HG03565 (cell line): ENCODE results near the gene EXOC8.
"Not testable (repeated sequence)": the region's sequence is repeated elsewhere in the genome, so short reads cannot be mapped to it uniquely, and the experiment has no call there.

Experiments
- ATAC-seq: cut with Tn5 transposase; IDR thresholded peaks from one replicate; pipeline ENCODE4 v1.9.1; 2021; ENCODE audit warnings: mild to moderate bottlenecking, moderate library complexity; ENCODE audit not compliant: unreplicated experiment

Gene EXOC8

GRCh38 chr1:231354330-231355020, 16.8 kb upstream of the EXOC8 start:
- ATAC-seq = no peak

DNA sequence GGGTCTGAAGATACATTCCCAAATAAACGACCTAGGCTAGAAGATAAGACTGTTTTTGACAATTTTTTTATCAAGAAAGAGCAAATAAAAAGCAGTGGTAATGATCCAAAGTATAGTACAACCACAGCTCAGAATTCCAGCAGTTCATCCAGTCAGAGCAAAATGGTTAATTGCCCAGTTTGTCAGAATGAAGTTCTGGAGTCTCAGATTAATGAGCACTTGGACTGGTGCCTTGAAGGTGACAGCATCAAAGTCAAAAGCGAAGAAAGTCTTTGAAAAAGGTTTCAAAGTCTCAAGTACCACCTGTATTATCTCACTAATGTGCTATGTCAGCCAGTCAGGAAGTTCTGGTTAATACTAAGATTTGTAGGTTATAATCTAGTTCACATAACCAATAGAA, 15.4 kb upstream of the EXOC8 start:
- no peak for ATAC-seq

- ATAC-seq = no peak
Measured at GRCh38 chr1:231351816-231352215, 14.2 kb upstream of the EXOC8 start.

- not testable (repeated sequence) for ATAC-seq
Measured at GRCh38 chr1:231348856-231349255, 11.2 kb upstream of the EXOC8 start.

DNA sequence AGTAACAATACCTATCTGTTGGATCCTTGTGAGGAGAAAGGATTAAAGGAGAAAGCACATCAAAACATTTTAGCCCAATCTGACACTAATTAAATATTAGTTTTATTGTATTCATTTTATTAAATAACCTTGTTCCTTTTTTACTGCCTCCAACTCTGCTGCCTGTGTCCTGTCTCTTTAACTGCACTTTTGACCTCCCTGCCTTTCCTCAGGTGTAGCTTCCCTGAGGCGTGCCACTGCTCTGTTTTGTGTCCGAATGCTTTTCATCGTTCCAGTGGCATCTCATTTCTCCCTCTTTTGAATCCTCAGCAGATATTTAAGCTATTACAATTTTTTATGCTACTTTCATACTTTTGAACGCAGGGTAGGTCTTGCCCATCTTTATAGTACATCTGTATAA, 10.8 kb upstream of the EXOC8 start:
- ATAC-seq = no peak

DNA sequence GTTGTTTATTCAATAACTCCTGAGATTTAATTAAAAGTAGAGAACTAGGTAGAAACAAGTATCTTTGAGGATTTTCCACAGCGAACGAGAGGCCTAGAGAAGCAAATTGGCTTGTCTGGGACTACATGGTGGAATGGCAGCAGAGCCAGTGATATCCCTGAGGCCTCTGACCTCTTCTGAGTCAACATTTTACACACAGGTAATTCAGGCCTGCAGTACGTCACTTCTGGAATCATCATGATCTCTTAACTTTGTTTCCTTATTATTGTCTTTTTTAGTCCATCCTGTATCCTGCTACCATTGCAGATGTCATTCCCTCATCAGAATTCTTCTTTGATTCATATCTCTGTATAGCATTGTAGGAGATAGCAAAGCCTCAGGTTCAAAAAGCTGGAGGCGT, 10.3 kb upstream of the EXOC8 start:
- no peak for ATAC-seq

DNA sequence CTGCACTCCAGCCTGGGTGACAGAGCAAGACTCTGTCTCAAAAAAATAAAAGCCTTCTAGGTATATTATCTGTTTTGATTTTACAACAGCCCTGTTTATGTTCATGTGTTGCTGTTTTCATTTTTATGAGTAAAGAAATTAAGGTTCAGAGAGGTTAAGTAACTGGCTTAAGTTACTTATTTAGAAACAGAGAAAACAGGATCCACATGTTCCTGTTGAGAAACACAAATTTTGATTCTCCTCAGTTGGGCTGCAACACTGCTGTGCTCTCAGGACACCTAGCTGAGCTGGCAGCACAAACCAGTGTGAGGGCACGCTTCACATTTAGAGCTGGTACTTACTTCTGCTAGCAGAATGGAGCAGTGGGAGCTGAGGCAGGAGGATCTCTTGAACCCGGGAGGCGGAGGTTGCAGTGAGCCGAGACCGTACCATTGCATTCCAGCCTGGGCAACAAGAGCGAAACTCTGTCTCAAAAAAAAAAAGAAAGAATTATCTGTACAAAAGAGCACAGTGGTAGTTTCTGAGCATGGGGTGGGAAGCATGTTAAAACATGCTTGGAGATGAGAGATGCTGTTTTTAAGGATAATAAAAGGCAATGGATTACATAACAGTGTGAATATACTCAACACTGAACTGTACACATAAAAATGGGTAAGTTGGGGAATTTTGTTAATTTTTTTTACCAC, 2.8 kb upstream of the EXOC8 start:
- no peak for ATAC-seq

DNA sequence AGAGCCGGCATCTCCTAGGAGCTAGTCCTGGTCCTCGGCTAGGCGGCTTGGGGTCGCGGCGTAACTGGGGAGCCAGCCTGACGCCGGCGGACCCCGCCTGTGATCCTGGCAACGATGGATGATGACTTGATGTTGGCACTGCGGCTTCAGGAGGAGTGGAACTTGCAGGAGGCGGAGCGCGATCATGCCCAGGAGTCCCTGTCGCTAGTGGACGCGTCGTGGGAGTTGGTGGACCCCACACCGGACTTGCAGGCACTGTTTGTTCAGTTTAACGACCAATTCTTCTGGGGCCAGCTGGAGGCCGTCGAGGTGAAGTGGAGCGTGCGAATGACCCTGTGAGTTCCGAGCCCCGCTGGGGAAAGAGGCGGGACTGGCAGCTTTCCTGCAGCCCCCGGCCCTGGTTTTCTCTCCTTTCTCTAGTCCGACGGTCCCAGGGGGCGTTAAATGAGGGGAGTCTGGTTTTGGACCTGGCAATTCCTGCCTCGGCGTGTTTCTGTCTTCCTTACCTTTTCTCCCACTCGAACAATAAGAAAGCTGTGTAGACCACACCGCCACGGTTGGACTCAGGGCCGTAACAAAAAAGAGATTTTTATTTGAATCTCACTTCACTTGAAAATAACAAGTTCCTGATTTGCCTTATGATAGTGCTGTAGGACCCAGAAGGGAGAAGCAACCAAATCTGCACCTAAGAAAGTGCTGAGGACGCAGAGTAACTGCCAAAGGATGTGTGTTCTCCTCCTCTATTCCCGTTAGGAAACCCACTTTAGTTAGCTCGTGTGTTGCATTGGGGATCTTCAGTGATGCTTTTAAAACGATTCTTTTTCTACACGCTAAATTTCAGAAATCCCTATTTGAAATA, 847 bp upstream of the EXOC8 start, which contains the start of gene SPRTN:
Gene SPRTN (plus strand): TSS at position 24 of the 859 bp plus-strand sequence. CDS start 91 bp downstream, at position 115.
- ATAC-seq = no peak

- no peak for ATAC-seq
Measured at GRCh38 chr1:231337043-231337471, 595 bp downstream of the EXOC8 start.

GRCh38 chr1:231335663-231336602, 1.7 kb downstream of the EXOC8 start:
- no peak for ATAC-seq

DNA sequence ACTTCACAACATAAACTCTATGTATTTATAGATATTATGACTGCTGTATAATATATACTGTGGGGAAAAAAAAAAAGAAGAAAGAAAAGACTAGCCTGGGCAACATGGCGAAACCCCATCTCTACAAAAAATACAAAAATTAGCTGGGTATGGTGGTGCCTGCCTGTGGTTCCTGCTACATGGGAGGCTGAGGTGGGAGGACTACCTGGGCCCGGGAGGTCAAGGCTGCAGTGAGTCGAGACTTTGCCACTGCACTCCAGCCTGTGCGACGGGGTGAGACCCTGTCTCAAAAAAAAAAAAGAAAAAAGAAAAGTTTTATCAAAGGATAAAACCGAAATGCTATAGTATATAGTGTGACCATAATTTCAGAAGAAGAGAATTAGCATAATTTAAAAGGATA, 2.7 kb downstream of the EXOC8 start:
- no peak for ATAC-seq

DNA sequence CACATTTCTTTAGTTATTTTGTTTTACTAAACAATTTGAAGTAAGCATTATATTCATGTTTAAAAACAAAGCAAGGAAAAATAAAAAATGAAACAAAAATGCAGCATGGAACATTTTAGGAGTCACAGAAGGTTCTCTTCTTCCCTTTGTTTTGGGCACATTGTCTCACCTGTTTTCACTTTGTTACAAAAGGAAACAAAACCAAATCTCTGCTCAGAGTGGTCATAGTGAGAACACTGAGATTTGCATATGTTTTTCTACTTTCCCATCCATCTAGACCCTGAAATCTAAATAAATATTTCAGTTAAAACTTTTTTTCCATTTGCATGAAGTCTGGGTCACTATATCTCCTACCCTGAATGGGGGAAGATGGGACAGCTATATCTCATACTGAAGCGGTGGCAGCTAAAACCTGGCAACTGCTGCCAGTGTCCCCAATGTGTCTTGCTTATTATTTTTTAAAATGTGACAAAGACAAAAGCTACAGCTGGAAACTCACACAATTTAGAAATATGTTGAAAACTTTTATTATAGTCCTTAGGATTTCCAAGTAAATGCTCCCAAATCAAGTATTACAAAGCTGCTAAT, 3.5 kb downstream of the EXOC8 start:
- ATAC-seq = no peak

DNA sequence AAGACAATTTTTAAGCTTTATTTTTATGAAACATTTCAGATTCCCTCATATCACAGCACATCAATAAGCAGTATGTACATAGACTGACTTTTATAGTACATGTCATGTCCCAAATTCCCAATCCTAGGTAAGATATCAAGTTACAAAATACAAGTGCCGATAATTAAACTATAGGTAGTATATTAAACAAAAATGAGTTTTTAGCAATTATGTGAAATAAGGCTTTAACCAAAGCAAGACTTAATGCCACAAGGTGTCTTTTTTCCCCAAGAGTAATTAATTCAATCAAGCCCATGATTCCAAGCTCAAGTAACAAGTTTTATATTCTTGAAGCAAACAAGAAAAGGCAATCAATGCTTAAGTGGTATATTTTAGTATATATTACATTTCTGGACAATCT, 4.9 kb downstream of the EXOC8 start:
- no peak for ATAC-seq

GRCh38 chr1:231329483-231329882, 8.2 kb downstream of the EXOC8 start:
- no peak for ATAC-seq

DNA sequence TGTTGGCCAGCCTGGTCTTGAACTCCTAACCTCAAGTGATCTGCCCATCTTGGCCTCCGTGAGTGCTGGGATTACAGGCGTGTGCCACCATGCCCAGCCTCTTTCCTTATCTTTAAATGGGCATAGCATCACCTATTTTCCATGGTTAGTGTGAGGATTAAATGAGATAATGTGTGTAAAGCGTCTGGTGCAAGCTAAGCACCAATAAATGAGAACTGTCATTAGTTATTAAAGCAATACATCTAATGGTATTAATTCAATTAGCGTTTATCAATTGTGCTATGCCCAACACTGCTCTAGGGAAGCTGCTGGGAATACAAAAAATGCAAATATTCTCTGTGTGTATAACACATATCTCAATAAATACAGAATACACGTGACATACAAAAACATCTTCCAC, 10.0 kb downstream of the EXOC8 start:
- ATAC-seq = no peak

DNA sequence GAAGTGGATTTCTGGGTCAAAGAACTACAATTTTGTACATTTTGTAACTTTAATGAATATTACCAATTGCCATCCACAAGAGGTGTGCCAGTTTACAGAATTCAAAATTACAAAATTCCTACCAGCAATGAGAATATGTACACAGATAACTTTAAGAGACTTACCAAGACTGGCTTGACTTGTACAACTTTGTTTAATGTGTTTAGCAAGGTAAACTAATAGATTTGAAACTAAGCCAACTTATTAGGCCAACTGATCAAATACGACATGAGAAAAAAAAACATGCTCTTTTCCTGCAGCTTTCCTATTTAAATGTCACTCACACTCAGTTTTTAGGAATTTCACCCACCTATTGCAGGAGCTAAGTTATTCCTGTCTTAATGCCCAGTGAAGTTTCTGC, 11.4 kb downstream of the EXOC8 start:
- no peak for ATAC-seq

GRCh38 chr1:231324660-231325059, 13.0 kb downstream of the EXOC8 start:
- ATAC-seq = no peak

DNA sequence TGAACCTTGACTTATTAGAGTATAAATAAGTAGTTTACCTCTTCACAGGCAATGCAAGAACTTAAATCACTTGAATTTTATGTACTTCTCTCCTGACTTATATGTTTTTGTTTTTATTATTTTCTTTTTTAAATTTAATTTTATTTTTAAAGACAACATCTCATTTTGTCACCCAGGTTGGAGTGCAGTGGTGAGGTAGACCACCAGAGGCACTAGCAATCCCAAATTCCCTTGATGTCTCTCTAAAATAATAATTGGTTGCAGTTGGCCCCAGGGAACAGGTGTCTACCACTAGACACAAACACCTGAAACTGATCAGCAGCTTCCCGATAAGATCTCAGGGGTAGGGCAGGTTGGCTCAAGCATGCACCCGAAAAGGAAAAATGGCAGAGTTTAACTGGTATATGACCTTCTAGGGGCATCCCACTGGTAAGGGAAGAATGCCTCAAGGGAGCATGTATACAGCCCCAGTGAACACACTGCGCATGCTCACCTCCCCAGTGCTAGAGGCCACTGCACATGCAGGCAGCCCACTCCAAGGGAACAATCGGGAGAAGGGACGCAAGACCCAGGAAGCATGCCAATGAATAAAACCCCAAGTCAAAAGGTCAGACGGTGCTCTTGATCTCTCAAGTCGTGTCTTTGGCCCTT, 14.6 kb downstream of the EXOC8 start:
- no peak for ATAC-seq

DNA sequence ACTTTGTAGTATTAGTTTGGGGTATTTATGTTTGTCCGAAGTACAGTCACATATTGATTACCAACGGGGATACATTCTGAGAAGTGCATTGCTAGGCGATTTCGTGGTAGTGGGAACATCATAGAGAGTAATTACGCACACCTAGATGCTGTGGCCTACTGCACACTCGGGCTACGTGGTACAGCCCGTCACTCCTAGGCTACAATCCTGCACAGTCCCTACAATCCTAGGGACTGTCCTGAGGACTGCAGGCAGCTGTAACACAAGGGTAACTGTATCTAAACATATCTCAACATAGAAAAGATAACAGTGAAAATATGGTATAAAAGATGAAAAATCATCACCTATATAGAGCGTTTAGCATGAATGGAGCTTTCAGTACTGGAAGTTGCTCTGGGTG, 18.6 kb downstream of the EXOC8 start:
- no peak for ATAC-seq

GRCh38 chr1:231318568-231318967, 19.1 kb downstream of the EXOC8 start:
- no peak for ATAC-seq
